Uterus (tissue), 4 donors: ENCODE results near the gene TFAP2B. TPM values are rescaled to one million over a fixed set of nuclear protein-coding genes. Genes with fewer than 3 reads are reported as not detected.

Experiments
- DNase-seq, 2 donors: peaks; one replicate each; pipeline ENCODE4 v3.0.0-alpha.2; 2019 to 2020
- H3K27ac ChIP-seq, 2 donors: fragments of 200-600 bp; sonication (generic); 1 replicate in 1 of 2; 2 replicates in 1 of 2; pipeline ENCODE4 v1.5.1; 2016 to 2018
- H3K27me3 ChIP-seq, 2 donors: fragments of 200-600 bp; sonication (generic); one replicate each; pipeline ENCODE4 v1.5.1; 2018 to 2019; ENCODE audit warnings: control low read depth in 1 of 2
- H3K36me3 ChIP-seq, 2 donors: fragments of 200-600 bp; sonication (generic); one replicate each; pipeline ENCODE4 v1.5.1; 2019; ENCODE audit warnings: control low read depth in 1 of 2
- H3K4me1 ChIP-seq, 2 donors: fragments of 200-600 bp; sonication (generic); one replicate each; pipeline ENCODE4 v1.5.1; 2018 to 2019; ENCODE audit warnings: control low read depth in 1 of 2
- H3K4me3 ChIP-seq, 2 donors: fragments of 200-600 bp; sonication (generic); 1 replicate in 1 of 2; 2 replicates in 1 of 2; pipeline ENCODE4 v1.5.1; 2018 to 2019; ENCODE audit warnings: mild to moderate bottlenecking in 1 of 2
- H3K9me3 ChIP-seq, 2 donors: fragments of 200-600 bp; sonication (generic); one replicate each; pipeline ENCODE4 v1.5.1; 2019; ENCODE audit warnings: control low read depth in 1 of 2
- CTCF ChIP-seq, 4 experiments: fragments of 200-600 bp in 2 of 4; fragments of 450-650 bp in 2 of 4; sonication (generic) in 2 of 4; IDR thresholded peaks; one replicate each; pipeline ENCODE4 v1.5.1; 2016 to 2019; ENCODE audit warnings: antibody characterized with exemption in 4 of 4, mild to moderate bottlenecking in 2 of 4, moderate library complexity in 1 of 4
- POLR2A ChIP-seq, 2 donors: fragments of 450-650 bp; IDR thresholded peaks; one replicate each; pipeline ENCODE4 v1.6.1; 2016; ENCODE audit warnings: antibody characterized with exemption in 2 of 2, mild to moderate bottlenecking in 1 of 2, moderate library complexity in 1 of 2
- intact Hi-C: fragments of 100-400 bp; cut with DNase I; formaldehyde crosslinking; loops from one replicate; pipeline ENCODE4 v1.15.1; 2023; ENCODE audit warnings: low total_unique reads
- total RNA-seq, 4 donors: library from RNA; depleted of rRNA in 3 of 4; stranded (reverse); fragments of >200 nt in 3 of 4; gene quantifications; one replicate each; pipeline versions ENCODE4 v1.1.0 to v1.2.4, GENCODE V29; 2014 to 2023
- donor health status: DM: yes; HTN: yes; CAD: no.

TFAP2B gene
- total RNA-seq, 4 donors from 2014 or later: 0.41 TPM; not detected in 3

- Histone ChIP-seq H3K9me3 (no peaks in the 10 kb centered on the region), H3K4me1 (no peaks in the 10 kb centered on the region), H3K27ac (no peak overlapping the region), H3K27me3 (peaks cover 0 to 84% of the 10 kb centered on the region in 2 donors), H3K4me3 (no peak overlapping the region), H3K36me3 (no peaks in the 10 kb centered on the region)
- no peak for DNase-seq
- TF ChIP-seq CTCF (IDR thresholded peaks at IDR 0.05) (no peak), POLR2A (IDR thresholded peaks at IDR 0.05) (no peak)
- intact Hi-C loops: no loop called here
Observed at GRCh38 chr6:50842446-50842845, 23.8 kb downstream of the TFAP2B start.

GRCh38 chr6:50842861-50843384 is 24.3 kb downstream of the TFAP2B start:
- H3K27ac ChIP-seq: no peak overlapping the region
- peaks cover 0 to 82% of the 10 kb centered on the region in 2 donors for H3K27me3 ChIP-seq
- no peaks in the 10 kb centered on the region for H3K4me1 ChIP-seq
- TF ChIP-seq CTCF (IDR thresholded peaks at IDR 0.05): no peak
- no peak for TF ChIP-seq POLR2A (IDR thresholded peaks at IDR 0.05)
- H3K36me3 ChIP-seq: no peaks in the 10 kb centered on the region
- no peak overlapping the region for H3K4me3 ChIP-seq
- DNase-seq: no peak
- intact Hi-C loops: no loop called here
- no peaks in the 10 kb centered on the region for H3K9me3 ChIP-seq

GRCh38 chr6:50843842-50844241 is 25.2 kb downstream of the TFAP2B start:
- peaks cover 0 to 83% of the 10 kb centered on the region in 2 donors for H3K27me3 ChIP-seq
- H3K36me3 ChIP-seq: no peaks in the 10 kb centered on the region
- H3K9me3 ChIP-seq: no peaks in the 10 kb centered on the region
- no peak overlapping the region for H3K27ac ChIP-seq
- H3K4me1 ChIP-seq: no peaks in the 10 kb centered on the region
- intact Hi-C loops: no loop called here
- H3K4me3 ChIP-seq: no peak overlapping the region
- no peak for DNase-seq
- TF ChIP-seq CTCF (IDR thresholded peaks at IDR 0.05) (no peak), POLR2A (IDR thresholded peaks at IDR 0.05) (no peak)

GRCh38 chr6:50845499-50846143 is 26.9 kb downstream of the TFAP2B start:
- Histone ChIP-seq H3K36me3 (no peaks in the 10 kb centered on the region), H3K4me3 (no peak overlapping the region), H3K9me3 (no peaks in the 10 kb centered on the region), H3K27ac (no peak overlapping the region), H3K4me1 (no peaks in the 10 kb centered on the region), H3K27me3 (peaks cover 0 to 70% of the 10 kb centered on the region in 2 donors)
- intact Hi-C loops: no loop called here
- DNase-seq: no peak
- TF ChIP-seq CTCF (IDR thresholded peaks at IDR 0.05) (no peak), POLR2A (IDR thresholded peaks at IDR 0.05) (no peak)

- no peak overlapping the region for H3K27ac ChIP-seq
Observed at GRCh38 chr6:50846144-50846851, 27.6 kb downstream of the TFAP2B start.

More at GRCh38 chr6:50846144-50846851, 27.6 kb downstream of the TFAP2B start:
- no peak for DNase-seq
- no peaks in the 10 kb centered on the region for H3K9me3 ChIP-seq
- intact Hi-C loops: no loop called here
- no peak for TF ChIP-seq POLR2A (IDR thresholded peaks at IDR 0.05)
- H3K36me3 ChIP-seq: no peaks in the 10 kb centered on the region
- H3K4me1 ChIP-seq: no peaks in the 10 kb centered on the region
- no peak overlapping the region for H3K4me3 ChIP-seq
- peaks cover 0 to 70% of the 10 kb centered on the region in 2 donors for H3K27me3 ChIP-seq
